NCI-H1417 (cell line): Measurements from ENCODE around the gene MAS1L.
"Not testable (repeated sequence)": the region's sequence is repeated elsewhere in the genome, so short reads cannot be mapped to it uniquely, and the experiment has no call there.

Source experiments
- DNase-seq, 3 experiments: peaks; one replicate each; lab custom pipeline; 2025; lab: John Stamatoyannopoulos, UW

MAS1L gene

DNA sequence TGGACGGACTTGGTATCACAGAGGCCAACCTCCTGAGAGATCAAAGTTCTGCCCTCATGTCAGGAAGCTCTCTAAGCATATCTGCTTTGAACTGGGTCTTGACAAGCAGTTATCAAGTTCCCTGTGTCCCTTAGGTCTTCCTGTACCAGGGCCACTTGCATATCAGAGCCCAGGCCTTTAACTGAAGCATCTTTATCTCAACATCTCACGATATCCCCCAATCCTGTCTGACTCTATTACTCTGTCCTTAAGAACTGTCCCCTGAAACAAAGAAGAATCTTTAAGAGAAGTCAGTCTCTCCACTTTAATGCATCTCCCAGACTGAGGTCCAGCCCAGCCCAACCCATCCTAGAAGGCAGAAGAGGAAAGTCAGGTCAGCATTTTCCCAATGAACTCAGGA, 8.2 kb downstream of the MAS1L start:
- DNase-seq, result no peak

DNA sequence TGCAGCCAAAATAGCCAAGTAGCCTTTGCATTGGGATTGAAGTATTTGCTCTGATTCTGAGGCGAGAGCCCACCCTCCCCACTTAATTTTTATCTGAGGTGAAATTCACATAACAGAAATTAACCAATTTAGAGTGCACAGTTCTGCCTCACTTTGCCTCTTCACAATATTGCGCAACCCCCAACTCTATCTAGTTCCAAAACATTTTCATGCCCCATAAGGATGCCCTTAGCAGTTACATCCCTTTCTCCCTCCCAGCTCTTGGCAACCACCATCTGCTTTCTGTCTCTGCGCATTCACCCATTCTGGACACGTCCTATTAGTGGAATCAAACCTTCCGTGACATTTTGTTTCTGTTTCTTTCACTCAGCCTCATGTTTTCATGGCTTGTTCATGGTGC, 9.0 kb downstream of the MAS1L start:
- no peak for DNase-seq

DNA sequence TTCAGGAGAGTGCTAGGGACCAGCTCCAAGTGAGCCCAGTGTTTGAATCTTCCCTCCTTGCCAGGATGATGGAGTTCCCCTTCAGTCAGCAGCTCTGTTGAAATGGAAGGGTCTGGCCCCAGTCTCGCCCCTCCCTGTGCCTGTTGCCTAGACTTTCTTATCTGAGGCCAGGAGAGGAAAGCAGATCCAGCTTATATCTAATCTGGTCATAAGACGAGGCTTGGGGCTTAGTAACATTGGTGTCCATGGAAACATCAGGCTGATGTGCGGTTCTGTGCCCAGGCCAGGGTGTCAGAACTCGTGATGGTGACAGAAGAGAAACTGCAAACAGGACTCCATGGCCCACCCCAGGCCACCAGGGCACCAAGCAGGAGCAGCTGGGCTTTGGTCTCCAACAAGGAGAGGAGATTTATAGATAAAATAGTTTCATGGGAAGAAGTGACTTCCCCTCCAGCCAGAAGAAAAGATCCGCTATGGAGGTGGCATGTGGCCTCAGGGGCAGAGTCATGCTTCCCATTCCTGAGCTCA, 9.8 kb downstream of the MAS1L start:
- DNase-seq, result no peak

DNA sequence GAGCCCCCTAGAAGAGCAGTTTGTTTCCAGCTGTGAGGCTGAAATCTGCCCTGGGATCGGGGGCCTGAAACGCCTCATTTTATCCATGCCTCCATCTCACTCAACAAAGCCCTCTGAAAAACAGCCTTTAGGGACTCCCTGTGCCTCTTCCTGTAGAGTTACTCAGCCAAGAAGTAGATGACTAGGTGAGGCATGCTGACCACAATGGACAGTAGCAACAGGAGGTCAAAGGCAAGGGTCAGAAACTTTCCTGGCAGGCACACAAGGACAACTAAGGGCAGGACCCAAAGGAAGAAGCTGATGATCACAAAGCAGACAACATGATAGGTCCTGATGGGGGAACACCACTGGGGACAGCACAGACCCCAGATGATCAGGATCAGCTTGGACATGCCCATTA, 12.8 kb downstream of the MAS1L start:
- no peak for DNase-seq

DNA sequence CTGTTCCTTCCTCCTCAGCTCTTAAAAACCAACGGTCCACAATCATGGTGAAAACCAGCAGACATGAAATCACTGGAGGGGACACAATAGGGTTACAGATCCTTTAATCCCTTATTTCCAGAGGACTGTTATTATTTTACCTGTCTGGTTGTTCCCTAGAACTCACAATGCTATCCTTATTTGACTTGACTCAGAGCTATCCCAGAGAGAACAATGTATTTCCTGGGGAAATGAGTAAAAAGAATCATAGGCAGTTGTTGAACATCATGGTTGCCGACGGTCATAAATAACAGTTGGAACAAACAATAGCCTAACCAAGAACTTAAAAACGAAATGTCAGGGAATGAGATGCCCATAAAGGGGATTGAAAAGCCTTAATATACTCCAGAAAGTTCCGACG, 21.5 kb downstream of the MAS1L start:
- DNase-seq, result no peak

DNA sequence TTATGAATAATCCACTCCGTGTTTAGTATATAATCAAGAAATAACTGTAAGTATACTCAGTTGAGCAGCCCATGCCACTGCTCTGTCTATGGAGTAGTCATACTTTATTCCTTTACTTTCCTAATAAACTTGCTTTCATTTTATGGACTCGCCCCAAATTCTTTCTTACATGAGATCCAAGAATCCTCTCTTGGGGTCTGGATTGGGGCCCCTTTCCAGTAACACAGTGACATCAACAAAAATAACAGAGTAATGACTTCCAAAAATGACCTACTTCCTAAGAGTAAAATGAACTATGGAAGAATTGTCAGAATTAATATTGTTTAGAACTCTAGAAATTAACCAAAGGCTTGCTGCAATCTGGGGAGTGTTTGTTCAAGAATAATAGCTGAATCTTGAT, 22.0 kb downstream of the MAS1L start:
- no peak for DNase-seq

DNA sequence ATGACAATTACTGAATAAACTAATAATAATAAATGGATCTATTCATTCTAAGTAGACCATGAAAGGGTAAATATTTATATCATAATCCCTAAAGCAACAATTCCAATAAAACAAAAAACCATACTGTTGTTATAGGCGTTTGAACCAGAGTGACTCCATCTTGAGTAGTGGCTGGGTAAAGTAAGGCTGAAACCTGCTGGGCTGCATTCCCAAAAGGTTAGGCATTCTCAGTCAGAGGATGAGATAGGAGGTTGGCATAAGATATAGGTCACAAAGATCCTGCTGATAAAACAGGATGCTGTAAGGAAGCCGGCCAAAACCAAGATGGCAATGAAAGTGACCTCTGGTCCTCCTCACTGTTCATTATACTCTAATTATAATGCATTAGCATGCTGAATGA, 22.5 kb downstream of the MAS1L start:
- no peak for DNase-seq

DNA sequence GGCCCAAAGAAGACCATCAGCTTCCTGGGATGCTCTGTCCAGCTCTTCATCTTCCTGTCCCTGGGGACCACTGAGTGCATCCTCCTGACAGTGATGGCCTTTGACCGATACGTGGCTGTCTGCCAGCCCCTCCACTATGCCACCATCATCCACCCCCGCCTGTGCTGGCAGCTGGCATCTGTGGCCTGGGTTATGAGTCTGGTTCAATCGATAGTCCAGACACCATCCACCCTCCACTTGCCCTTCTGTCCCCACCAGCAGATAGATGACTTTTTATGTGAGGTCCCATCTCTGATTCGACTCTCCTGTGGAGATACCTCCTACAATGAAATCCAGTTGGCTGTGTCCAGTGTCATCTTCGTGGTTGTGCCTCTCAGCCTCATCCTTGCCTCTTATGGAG, 25.7 kb downstream of the MAS1L start:
- no peak for DNase-seq

DNA sequence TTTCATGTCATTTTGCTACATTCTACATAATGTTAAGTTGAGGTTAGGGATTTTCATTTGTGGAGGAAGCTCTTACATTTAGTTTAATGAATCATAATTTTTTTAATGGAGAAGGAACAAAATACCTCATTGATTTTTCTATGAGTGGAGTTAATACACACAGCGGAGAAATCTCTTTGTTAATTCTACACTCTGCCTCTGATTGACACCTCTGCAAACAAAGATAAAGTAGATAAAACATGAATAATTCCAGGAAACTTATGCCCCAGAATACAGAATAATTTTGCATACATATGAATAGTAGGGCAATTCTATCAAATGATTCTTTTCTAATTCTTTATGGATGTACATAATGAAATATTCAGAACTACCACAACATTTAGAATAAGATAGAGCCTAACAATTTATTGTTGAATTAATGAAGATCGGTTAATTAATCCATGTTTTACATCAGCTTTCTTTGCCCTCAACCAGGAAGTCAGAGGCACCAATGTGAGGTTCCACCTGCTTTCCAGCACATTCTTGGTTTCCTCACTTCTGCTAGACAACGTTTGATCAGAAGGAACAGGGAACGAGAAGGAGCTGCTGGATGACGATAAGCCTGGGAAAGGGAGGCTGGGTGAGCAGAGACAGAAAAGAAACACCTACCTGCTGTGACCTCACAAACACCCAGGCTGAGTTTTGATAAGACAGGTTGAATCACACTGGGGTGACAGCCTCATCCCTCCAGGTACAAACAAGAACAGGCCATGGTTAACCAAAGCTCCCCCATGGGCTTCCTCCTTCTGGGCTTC, 26.5 kb downstream of the MAS1L start:
- no peak for DNase-seq

DNA sequence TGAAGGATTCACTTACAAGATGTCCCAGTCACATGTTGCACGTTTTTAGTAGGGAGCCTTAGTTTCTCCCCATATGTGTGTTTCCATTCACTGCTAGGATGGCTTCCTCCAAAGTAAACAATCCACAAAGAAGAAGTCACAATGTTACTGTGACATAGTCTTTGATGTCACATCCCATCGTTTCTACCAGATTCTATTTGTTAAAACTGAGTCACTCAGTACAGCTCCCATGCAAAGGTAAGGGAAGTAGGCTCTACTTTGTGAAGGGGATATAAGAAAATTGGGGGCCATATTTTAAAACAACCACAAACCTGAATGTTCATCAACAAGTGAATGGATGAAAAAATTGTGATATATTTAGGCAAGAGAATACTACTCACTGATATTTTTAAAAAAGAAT, 30.8 kb downstream of the MAS1L start, which contains the start of the genes OR11A1 and OR2H1:
Gene OR11A1, minus strand, starts transcription at position 101 of the 400 bp plus-strand sequence. CDS start 29,430 bp downstream, outside the sequence.
Gene OR2H1, plus strand, starts transcription at position 185 of the 400 bp plus-strand sequence. CDS start 4,615 bp downstream, outside the sequence.
- DNase-seq, result no peak

DNA sequence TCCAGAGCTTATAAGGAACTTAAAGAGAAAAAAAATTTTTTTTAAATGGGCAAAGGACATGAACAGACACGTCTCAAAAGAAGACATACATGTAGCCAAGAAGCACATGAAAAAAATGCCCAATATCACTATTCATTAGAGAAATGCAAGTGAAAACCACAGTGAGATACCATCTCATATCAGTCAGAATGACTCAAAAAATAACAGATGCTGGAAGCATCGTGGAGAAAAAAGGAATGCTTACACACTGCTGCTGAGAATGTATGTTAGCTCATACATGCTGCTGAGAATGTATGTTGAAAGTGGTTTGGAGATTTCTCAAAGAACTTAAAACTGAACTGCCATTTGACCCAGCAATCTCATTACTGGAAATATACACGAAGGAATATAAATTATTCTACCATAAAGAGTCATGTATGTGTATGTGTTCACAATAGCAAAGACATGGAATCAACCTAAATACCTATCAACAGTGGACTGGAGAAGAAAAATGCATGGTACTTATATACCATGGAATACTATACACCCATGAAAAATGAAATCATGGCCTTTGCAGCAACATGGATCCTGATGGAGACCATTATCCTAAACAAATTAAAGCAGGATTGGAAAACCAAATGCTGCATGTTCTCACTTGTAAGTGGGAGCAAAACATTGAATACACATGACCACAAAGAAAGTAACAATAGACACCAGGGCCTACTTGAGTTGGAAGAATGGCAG, 36.1 kb downstream of the MAS1L start:
- DNase-seq, result no peak

DNA sequence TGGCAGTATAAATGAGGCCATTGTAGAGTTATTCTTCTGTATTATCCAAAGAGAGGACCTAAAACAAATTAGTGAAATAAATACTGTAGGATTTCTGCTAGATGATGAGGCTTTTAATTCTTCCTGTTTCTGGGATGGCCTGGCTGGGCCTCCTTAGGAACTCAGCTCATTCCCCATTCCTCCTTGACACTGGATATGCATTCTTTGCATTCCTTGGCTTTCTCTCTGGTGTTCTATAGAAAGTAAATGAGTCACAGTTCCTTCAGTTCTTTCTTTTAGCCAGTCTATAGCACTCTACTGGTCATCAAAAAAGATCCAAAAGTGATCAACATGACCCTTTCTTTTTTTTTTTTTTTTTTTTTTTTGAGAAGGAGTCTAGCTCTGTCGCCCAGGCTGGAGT, 40.1 kb downstream of the MAS1L start:
- no peak for DNase-seq

DNA sequence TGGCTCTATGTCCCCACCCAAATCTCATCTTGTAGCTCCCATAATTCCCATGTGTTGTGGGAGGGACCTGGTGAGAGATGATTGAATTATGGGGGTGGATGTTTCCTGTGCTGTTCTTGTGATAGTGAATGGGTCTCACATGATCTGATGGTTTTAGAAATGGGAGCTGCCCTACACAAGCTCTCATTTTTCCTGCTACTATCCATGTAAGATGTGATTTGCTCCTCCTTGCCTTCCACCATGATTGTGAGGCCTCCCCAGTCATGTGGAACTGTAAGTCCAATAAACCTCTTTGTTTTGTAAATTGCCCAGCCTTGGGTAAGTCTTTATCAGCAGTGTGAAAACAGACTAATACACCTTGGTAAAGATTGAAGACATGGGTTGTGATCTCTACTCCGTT, 43.7 kb downstream of the MAS1L start:
- not testable (repeated sequence) for DNase-seq

DNA sequence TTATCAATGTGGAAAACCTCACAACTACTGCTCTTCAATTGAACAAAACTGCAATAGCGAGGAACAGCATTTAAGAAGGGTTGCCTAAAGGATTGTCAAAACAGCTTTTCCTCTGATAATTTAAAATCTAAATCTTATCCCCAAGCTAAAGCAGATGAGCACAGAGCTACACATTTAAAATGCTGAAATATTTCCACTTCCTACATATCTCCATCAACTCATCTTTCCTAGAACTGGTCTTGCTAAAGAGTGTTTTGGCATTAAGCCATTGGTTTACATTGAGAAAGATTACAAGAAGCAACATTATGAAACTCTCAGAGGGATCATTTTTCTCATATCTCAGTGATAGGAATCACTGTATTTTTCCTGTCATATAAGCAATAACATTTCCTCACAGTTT, 45.0 kb downstream of the MAS1L start:
- no peak for DNase-seq

DNA sequence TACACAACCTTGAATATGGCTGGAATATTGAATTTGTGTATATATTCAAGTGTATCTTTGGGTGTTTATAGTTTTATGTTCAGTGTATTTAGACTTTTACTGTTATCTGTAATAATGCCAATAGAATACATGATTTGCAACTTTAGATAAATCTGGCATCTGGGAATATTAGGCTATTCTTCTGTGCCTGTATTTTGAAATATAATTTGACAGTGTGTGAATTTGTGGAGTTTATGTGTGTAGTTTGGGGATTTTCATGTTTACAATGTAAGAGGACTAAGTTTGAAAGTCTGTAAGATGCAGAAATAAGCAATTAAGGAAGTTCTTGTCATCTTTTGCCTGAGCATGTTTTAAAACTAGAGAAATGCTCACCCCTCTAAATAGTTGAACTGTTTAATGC, 48.8 kb downstream of the MAS1L start, which contains the start of gene OR10C1:
Gene OR10C1, plus strand, starts transcription at position 301 of the 400 bp plus-strand sequence. CDS start 710 bp downstream, outside the sequence.
- no peak for DNase-seq

DNA sequence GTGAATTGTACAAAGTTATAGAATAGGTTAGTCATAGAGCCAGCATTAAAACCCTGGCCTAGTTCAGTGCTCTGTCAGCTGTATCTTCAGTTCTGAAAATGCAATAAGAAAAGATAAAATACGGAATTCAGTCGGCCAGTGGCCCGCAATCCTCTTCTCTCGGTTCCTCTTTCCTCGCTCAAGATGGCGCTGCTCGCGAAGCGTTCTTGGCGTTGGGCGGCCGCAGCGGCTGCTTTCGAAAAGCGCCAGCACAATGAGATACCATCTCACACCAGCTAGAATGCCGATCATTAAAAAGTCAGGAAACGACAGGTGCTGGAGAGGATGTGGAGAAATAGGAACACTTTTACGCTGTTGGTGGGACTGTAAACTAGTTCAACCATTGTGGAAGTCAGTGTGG, 51.0 kb downstream of the MAS1L start:
- DNase-seq, result not testable (repeated sequence)
